HCT116 (cell line): ENCODE data around the gene PHACTR1. TPM values are rescaled to one million over a fixed set of nuclear protein-coding genes. Genes with fewer than 3 reads are reported as not detected.

Source experiments
- ATAC-seq: fragments of 200-7000 bp; cut with Tn5 transposase; 2 replicates; pipeline ENCODE4 v1.9.1; 2020; ENCODE audit warnings: mild to moderate bottlenecking, moderate library complexity
- BruUV-seq: library from RNA; stranded (reverse); fragments of 400-500 nt; replicated peaks from 2 replicates; lab custom pipeline; 2021; lab: Mats Ljungman, UMichigan
- CTCF ChIA-PET: fragments of 300-600 bp; sonication (Branson Sonifier 250); formaldehyde crosslinking; loops from one replicate; lab custom pipeline; 2021; ENCODE audit warnings: antibody characterized with exemption; lab: Charles Lee
- POLR2A ChIA-PET: fragments of 300-600, 350-600 bp; sonication (Branson Sonifier 250); formaldehyde crosslinking; loops from one replicate; lab custom pipeline; 2021; ENCODE audit warnings: antibody characterized with exemption; lab: Charles Lee
- RAD21 ChIA-PET, 2 experiments: fragments of 300-600 bp; sonication (Branson Sonifier 250); formaldehyde crosslinking; loops; one replicate each; lab custom pipeline; 2023; ENCODE audit warnings: low total read pairs in 2 of 2; ENCODE audit not compliant: uncharacterized antibody in 2 of 2, unreplicated experiment in 2 of 2, low non-redundant PET in 1 of 2; lab: Charles Lee
- DNase-seq: peaks from one replicate; pipeline ENCODE4 v3.0.0-alpha.2; 2010; ENCODE audit warnings: low read depth, low spot score
- H2AFZ ChIP-seq: fragments of 200-600 bp; shearing (Covaris generic), sonication (generic); 2 replicates; pipeline ENCODE4 v1.6.1; 2017; ENCODE audit warnings: low read depth, mixed run types, mixed read lengths, antibody characterized with exemption, low read length; ENCODE audit not compliant: poor library complexity, severe bottlenecking
- H3K27ac ChIP-seq: 2 replicates; pipeline ENCODE4 v1.5.1; 2012; ENCODE audit warnings: low read depth, low read length
- H3K27me3 ChIP-seq: fragments of 200-600 bp; sonication (generic); 2 replicates; pipeline ENCODE4 v1.6.1; 2016; ENCODE audit warnings: mixed run types, low read length, mixed read lengths; ENCODE audit not compliant: insufficient read depth
- H3K36me3 ChIP-seq, 2 experiments: fragments of 200-500 bp in 1 of 2; fragments of 200-600 bp in 1 of 2; sonication (Bioruptor generic) in 1 of 2; sonication (generic) in 1 of 2; 2 replicates each; pipeline versions ENCODE4 v1.5.1 to v1.6.1; 2014 to 2016; ENCODE audit warnings: low read length in 2 of 2, inconsistent platforms in 1 of 2, mixed read lengths in 1 of 2, mixed run types in 1 of 2; ENCODE audit not compliant: insufficient read depth in 2 of 2, control insufficient read depth in 1 of 2
- H3K4me1 ChIP-seq, 2 experiments: fragments of 200-600 bp in 1 of 2; sonication (generic) in 1 of 2; 2 replicates each; pipeline versions ENCODE4 v1.5.1 to v1.6.1; 2012 to 2017; ENCODE audit warnings: low read length in 2 of 2, inconsistent platforms in 1 of 2, mild to moderate bottlenecking in 1 of 2, mixed read lengths in 1 of 2, mixed run types in 1 of 2, moderate library complexity in 1 of 2; ENCODE audit not compliant: insufficient read depth in 2 of 2, control insufficient read depth in 1 of 2
- H3K4me2 ChIP-seq: fragments of 200-600 bp; sonication (generic); 2 replicates; pipeline ENCODE4 v1.6.1; 2017; ENCODE audit warnings: mixed run types, low read length, mixed read lengths
- H3K4me3 ChIP-seq, 2 experiments: fragments of 200-600 bp in 1 of 2; sonication (generic) in 1 of 2; replicated peaks in 1 of 2; 2 replicates each; pipeline ENCODE4 v1.5.1; 2011 to 2016; ENCODE audit warnings: low read length in 2 of 2, control low read depth in 1 of 2, low read depth in 1 of 2, mild to moderate bottlenecking in 1 of 2, mixed read lengths in 1 of 2, mixed run types in 1 of 2
- H3K79me2 ChIP-seq: fragments of 200-600 bp; sonication (generic); 2 replicates; pipeline ENCODE4 v1.6.1; 2017; ENCODE audit warnings: mild to moderate bottlenecking, mixed run types, low read length, moderate library complexity, mixed read lengths; ENCODE audit not compliant: insufficient read depth
- H3K9ac ChIP-seq: fragments of 200-600 bp; sonication (generic); 2 replicates; pipeline ENCODE4 v1.6.1; 2016; ENCODE audit warnings: low read length, mixed read lengths
- H3K9me2 ChIP-seq: fragments of 200-600 bp; sonication (generic), shearing (Covaris generic); 2 replicates; pipeline ENCODE4 v1.6.1; 2017; ENCODE audit warnings: mixed run types, mild to moderate bottlenecking, moderate library complexity; ENCODE audit not compliant: insufficient read depth
- H3K9me3 ChIP-seq, 2 experiments: fragments of 200-500 bp in 1 of 2; fragments of 200-600 bp in 1 of 2; sonication (Bioruptor generic) in 1 of 2; sonication (generic) in 1 of 2; 2 replicates each; pipeline ENCODE4 v1.6.1; 2014 to 2017; ENCODE audit warnings: low read length in 2 of 2, mixed read lengths in 2 of 2, inconsistent platforms in 1 of 2, low read depth in 1 of 2, mild to moderate bottlenecking in 1 of 2, mixed run types in 1 of 2, moderate library complexity in 1 of 2; ENCODE audit not compliant: control insufficient read depth in 1 of 2, insufficient read depth in 1 of 2
- H4K20me1 ChIP-seq: fragments of 200-600 bp; sonication (generic), shearing (Covaris generic); 2 replicates; pipeline ENCODE4 v1.6.1; 2017; ENCODE audit warnings: mixed run types, mild to moderate bottlenecking, moderate library complexity; ENCODE audit not compliant: insufficient read depth
- CBX3 ChIP-seq: IDR thresholded peaks from 2 replicates; pipeline ENCODE4 v1.6.1; 2012; ENCODE audit warnings: low read depth
- CEBPB ChIP-seq: IDR thresholded peaks from 2 replicates; pipeline ENCODE4 v1.6.1; 2012; ENCODE audit warnings: low read depth
- EGR1 ChIP-seq: IDR thresholded peaks from 2 replicates; pipeline ENCODE4 v1.6.1; 2012; ENCODE audit warnings: low read depth
- EZH2 ChIP-seq: fragments of 200-600 bp; sonication (generic); IDR thresholded peaks from 2 replicates; pipeline ENCODE4 v1.6.1; 2017; ENCODE audit warnings: antibody characterized with exemption, mixed run types
- FOSL1 ChIP-seq: IDR thresholded peaks from 2 replicates; pipeline ENCODE4 v1.6.1; 2012; ENCODE audit warnings: low read depth
- JUND ChIP-seq: IDR thresholded peaks from 2 replicates; pipeline ENCODE4 v1.6.1; 2012
- MAX ChIP-seq: IDR thresholded peaks from 2 replicates; pipeline ENCODE4 v1.6.1; 2012
- POLR2AphosphoS5 ChIP-seq: IDR thresholded peaks from 2 replicates; pipeline ENCODE4 v1.6.1; 2011; ENCODE audit warnings: mild to moderate bottlenecking, low read depth, low read length, moderate library complexity
- SIN3A ChIP-seq: IDR thresholded peaks from 2 replicates; pipeline ENCODE4 v1.6.1; 2012; ENCODE audit warnings: low read depth
- SP1 ChIP-seq: IDR thresholded peaks from 2 replicates; pipeline ENCODE4 v1.6.1; 2012; ENCODE audit warnings: low read depth
- SRF ChIP-seq: IDR thresholded peaks from 2 replicates; pipeline ENCODE4 v1.6.1; 2012; ENCODE audit warnings: low read depth
- TCF7L2 ChIP-seq: IDR thresholded peaks from 2 replicates; pipeline ENCODE4 v1.7.0; 2011; ENCODE audit warnings: borderline replicate concordance, inconsistent platforms; ENCODE audit not compliant: insufficient read depth, insufficient read length; ENCODE audit errors: extremely low read depth
- YY1 ChIP-seq: IDR thresholded peaks from 2 replicates; pipeline ENCODE4 v1.6.1; 2011; ENCODE audit warnings: low read length, low read depth, moderate library complexity, mild to moderate bottlenecking; ENCODE audit not compliant: insufficient replicate concordance; ENCODE audit errors: extremely low read depth
- ZFX ChIP-seq: fragments of 450-650 bp; IDR thresholded peaks from 2 replicates; pipeline ENCODE4 v1.6.1; 2017
- ZNF274 ChIP-seq: fragments of 200-500 bp; sonication (Bioruptor generic); IDR thresholded peaks from 2 replicates; pipeline ENCODE4 v1.6.1; 2014; ENCODE audit warnings: mild to moderate bottlenecking, low read depth, low read length, inconsistent platforms
- intact Hi-C: fragments of 100-400 bp; cut with micrococcal nuclease; formaldehyde crosslinking; loops from 2 replicates; pipeline ENCODE4 v1.10.0; 2022
- total RNA-seq: library from RNA; stranded (reverse); gene quantifications from one replicate; pipeline ENCODE4 v1.2.1, GENCODE V29; 2021; ENCODE audit not compliant: unreplicated experiment
- TF ChIP-seq, protein P1 (sequence below): IDR thresholded peaks from 2 replicates; pipeline ENCODE4 v1.6.1; 2012
- TF ChIP-seq, protein P2 (sequence below): IDR thresholded peaks from 2 replicates; pipeline ENCODE4 v1.6.1; 2011; ENCODE audit warnings: mild to moderate bottlenecking, low read length, moderate library complexity; ENCODE audit not compliant: insufficient replicate concordance; ENCODE audit errors: extremely low read depth

PHACTR1 gene
- total RNA-seq, 1 experiment from 2014 or later: 0.17 TPM

DNA sequence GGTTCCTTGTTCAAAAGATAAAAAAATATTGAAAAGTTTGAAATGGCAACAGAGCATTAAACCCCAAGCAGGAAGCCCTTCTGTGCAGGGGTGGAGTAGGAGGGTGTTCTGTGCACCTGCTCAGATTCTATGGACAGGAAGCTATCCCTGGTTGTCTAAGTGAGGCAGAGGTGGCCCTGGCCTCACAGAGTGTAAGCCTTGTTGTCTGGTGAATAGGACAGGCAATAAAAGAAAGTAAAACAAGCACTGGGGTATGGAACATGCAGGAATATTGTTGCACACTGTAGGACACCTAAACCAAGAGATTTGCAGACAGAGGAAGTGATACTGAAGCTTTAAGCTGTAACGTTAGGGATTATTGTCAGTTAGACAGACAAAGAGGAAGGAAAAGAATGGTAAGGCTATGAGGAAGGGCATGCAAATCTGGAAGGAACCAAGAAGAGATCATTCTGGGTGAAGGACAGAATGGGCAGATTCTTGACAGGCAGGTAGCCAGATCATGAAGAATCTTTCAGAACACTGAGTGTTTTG, 545.0 kb downstream of the PHACTR1 start:
- Histone ChIP-seq H3K9ac (no peak overlapping the region), H3K27ac (no peak overlapping the region), H3K27me3 (no peaks in the 10 kb centered on the region), H4K20me1 (no peaks in the 10 kb centered on the region), H3K79me2 (no peaks in the 10 kb centered on the region), H3K4me3 (no peak overlapping the region), H3K4me2 (no peak overlapping the region), H3K9me2 (no peaks in the 10 kb centered on the region), H3K36me3 (no peaks in the 10 kb centered on the region), H2AFZ (no peak overlapping the region), H3K9me3 (no peaks in the 10 kb centered on the region), H3K4me1 (no peaks in the 10 kb centered on the region)
- RAD21 ChIA-PET: no interaction called here
- CTCF ChIA-PET: no interaction called here
- POLR2A ChIA-PET: no interaction called here
- no peak for TF ChIP-seq ZFX
- TF ChIP-seq POLR2AphosphoS5: no peak
- TF ChIP-seq JUND: no peak
- no peak for TF ChIP-seq EGR1
- intact Hi-C loops: no loop called here
- BruUV-seq: no TSS peak
- DNase-seq (no peak), ATAC-seq (no peak)

DNA sequence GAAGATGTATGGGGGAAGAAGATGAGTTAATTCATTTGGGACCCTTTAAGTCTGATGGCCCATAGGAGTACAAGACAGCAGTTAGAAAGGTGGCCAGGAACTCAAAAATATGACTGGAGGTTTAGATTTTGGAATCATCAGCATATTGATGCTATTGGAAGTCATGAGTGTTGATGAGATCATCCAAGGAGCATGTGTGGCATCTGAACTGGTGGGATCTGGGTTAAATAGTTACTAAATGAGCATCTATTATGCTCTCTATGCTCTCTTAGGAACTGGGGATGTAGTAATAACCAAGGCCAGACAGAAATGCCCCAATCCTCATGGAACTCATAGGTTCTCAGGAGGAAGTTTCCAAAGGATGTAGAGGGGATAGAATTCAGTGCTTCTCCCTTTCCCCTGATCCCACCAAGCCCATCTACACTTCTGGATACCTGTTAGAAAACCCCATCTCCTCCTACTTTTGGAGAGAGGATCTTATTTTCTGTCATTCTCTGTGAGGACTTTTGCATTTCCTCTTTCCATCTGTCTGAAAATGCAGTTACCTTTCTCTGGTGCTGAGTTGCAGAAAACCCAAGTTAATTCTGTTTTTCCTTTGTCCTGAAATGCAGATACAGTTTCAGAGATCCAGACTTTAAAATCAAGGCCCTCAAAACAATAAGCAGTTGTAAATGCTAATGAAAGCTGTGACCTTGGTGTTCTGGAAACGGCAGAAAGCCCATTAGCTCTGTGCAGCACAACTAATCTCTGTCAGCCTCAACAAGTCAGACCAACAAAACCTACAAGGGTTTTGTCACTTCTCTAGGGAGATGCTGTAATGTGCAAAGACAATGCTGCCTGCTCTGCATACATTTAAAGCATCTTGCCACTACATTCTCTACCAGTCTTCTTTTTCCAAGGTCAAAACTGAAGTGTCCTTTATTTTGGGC, 546.0 kb downstream of the PHACTR1 start:
- ChIA-PET POLR2A (no interaction called here), RAD21 (no interaction called here), CTCF (no interaction called here)
- H3K79me2 ChIP-seq: no peaks in the 10 kb centered on the region
- H3K9me2 ChIP-seq: no peaks in the 10 kb centered on the region
- no TSS peak for BruUV-seq
- H2AFZ ChIP-seq: no peak overlapping the region
- no peaks in the 10 kb centered on the region for H3K36me3 ChIP-seq
- H3K27me3 ChIP-seq: no peaks in the 10 kb centered on the region
- ATAC-seq (no peak), DNase-seq (no peak)
- H3K9me3 ChIP-seq: no peaks in the 10 kb centered on the region
- no peaks in the 10 kb centered on the region for H3K4me1 ChIP-seq
- no peaks in the 10 kb centered on the region for H4K20me1 ChIP-seq
- H3K4me3 ChIP-seq: no peak overlapping the region
- intact Hi-C loops: no loop called here
- no peak overlapping the region for H3K9ac ChIP-seq
- H3K27ac ChIP-seq: no peak overlapping the region
- no peak overlapping the region for H3K4me2 ChIP-seq
- TF ChIP-seq SIN3A (no peak), TCF7L2 (no peak), EZH2 (no peak), SP1 (no peak), FOSL1 (no peak), JUND (no peak), SRF (no peak), MAX (no peak), ZNF274 (no peak), CBX3 (no peak), EGR1 (no peak), CEBPB (no peak), YY1 (no peak)
- TF ChIP-seq, protein P1, sequence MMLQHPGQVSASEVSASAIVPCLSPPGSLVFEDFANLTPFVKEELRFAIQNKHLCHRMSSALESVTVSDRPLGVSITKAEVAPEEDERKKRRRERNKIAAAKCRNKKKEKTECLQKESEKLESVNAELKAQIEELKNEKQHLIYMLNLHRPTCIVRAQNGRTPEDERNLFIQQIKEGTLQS: no peak
- TF ChIP-seq, protein P2, sequence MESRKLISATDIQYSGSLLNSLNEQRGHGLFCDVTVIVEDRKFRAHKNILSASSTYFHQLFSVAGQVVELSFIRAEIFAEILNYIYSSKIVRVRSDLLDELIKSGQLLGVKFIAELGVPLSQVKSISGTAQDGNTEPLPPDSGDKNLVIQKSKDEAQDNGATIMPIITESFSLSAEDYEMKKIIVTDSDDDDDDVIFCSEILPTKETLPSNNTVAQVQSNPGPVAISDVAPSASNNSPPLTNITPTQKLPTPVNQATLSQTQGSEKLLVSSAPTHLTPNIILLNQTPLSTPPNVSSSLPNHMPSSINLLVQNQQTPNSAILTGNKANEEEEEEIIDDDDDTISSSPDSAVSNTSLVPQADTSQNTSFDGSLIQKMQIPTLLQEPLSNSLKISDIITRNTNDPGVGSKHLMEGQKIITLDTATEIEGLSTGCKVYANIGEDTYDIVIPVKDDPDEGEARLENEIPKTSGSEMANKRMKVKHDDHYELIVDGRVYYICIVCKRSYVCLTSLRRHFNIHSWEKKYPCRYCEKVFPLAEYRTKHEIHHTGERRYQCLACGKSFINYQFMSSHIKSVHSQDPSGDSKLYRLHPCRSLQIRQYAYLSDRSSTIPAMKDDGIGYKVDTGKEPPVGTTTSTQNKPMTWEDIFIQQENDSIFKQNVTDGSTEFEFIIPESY: no peak
